Inferior parietal cortex (tissue), 1 donor: ENCODE measurements around the gene ZNF280C.

Source experiments
- DNase-seq: peaks from one replicate; pipeline ENCODE4 v3.0.0-alpha.2; 2016; ENCODE audit errors: extremely low spot score

The ZNF280C gene

GRCh38 chrX:130176942-130177341 lies 91.8 kb downstream of the ZNF280C start:
- DNase-seq = no peak

GRCh38 chrX:130176354-130176776 lies 92.3 kb downstream of the ZNF280C start:
- no peak for DNase-seq

GRCh38 chrX:130174937-130175336 lies 93.8 kb downstream of the ZNF280C start:
- DNase-seq = no peak

- DNase-seq = peak; percentile 9
These were observed 94.5 kb downstream of the ZNF280C start for GRCh38 chrX:130174045-130174704.

GRCh38 chrX:130173190-130173895 lies 95.4 kb downstream of the ZNF280C start:
- peak; percentile 47 for DNase-seq

- peak; percentile 7 for DNase-seq
These were observed 96.4 kb downstream of the ZNF280C start for GRCh38 chrX:130172127-130172845.

GRCh38 chrX:130171446-130172126 lies 97.1 kb downstream of the ZNF280C start, which contains the start of gene RAB33A:
Gene RAB33A (plus strand): TSS chrX:130171962. CDS start chrX:130172063, 101 bp downstream.
- DNase-seq = peak; percentile 51

GRCh38 chrX:130170752-130171445 lies 97.8 kb downstream of the ZNF280C start:
- DNase-seq = peak; percentile 79

- no peak for DNase-seq
These were observed 101.7 kb downstream of the ZNF280C start for GRCh38 chrX:130167040-130167439.

- no peak for DNase-seq
These were observed 102.3 kb downstream of the ZNF280C start for GRCh38 chrX:130166503-130166777.

GRCh38 chrX:130165703-130166502 lies 102.8 kb downstream of the ZNF280C start, which contains the start of gene AIFM1:
Gene AIFM1 (minus strand): TSS chrX:130165841. CDS start chrX:130165656, 185 bp downstream.
- DNase-seq = peak; percentile 86

GRCh38 chrX:130165181-130165702 lies 103.5 kb downstream of the ZNF280C start:
- DNase-seq = peak; percentile 3

GRCh38 chrX:130163398-130163797 lies 105.3 kb downstream of the ZNF280C start:
- no peak for DNase-seq

- DNase-seq = no peak
These were observed 106.5 kb downstream of the ZNF280C start for GRCh38 chrX:130162094-130162735.

- no peak for DNase-seq
These were observed 108.9 kb downstream of the ZNF280C start for GRCh38 chrX:130159776-130160175.

- DNase-seq = no peak
These were observed 110.4 kb downstream of the ZNF280C start for GRCh38 chrX:130158311-130158710.

GRCh38 chrX:130155564-130155963 lies 113.1 kb downstream of the ZNF280C start:
- DNase-seq = no peak
